WTC11 (cell line): ENCODE measurements around the gene TMEM41B.

Experiments
- CREM ChIP-seq: sonication (generic); formaldehyde crosslinking; IDR thresholded peaks from 2 replicates; pipeline ENCODE4 v1.8.1; 2022; ENCODE audit warnings: mild to moderate bottlenecking, missing genetic modification reagents, moderate library complexity
- CTCF ChIP-seq: fragments of 200-600 bp; IDR thresholded peaks from 2 replicates; pipeline ENCODE4 v1.8.0; 2022; ENCODE audit warnings: antibody characterized with exemption
- FOXK1 ChIP-seq: sonication (generic); formaldehyde crosslinking; IDR thresholded peaks from 2 replicates; pipeline ENCODE4 v1.8.0; 2022; ENCODE audit warnings: mild to moderate bottlenecking, moderate library complexity, missing genetic modification reagents

GRCh38 chr11:9310485-9311090, 3.8 kb downstream of the TMEM41B start:
- no peak for TF ChIP-seq FOXK1
- no peak for TF ChIP-seq CTCF
- no peak for TF ChIP-seq CREM (CRISPR knock-in tag)
